ENCODE data around the gene DSCAML1. TPM values are rescaled to one million over a fixed set of nuclear protein-coding genes. Genes with fewer than 3 reads are reported as not detected.

DSCAML1 gene
- total RNA-seq, 2 donors from 2014 or later, result 0.21 to 0.41 TPM

DNA sequence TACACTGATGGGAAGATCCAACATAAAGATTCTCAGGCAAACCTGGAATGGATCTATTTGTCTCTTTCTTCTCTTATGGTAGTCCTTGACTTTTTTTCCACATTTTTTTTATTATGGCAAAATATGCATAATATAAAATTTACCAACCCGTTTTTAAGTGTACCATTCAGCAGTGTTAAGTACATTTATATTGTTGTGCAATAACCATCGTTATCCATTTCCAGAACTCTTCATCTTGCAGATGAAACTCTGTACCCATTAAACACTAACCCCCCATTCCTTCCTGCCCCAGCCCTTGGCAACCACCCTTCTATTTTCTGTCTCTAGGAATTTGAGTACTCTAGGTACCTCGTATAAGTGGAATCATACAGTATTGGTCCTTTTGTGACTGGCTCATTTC lies 99.7 kb downstream of the DSCAML1 start:
- TF ChIP-seq, protein P1, sequence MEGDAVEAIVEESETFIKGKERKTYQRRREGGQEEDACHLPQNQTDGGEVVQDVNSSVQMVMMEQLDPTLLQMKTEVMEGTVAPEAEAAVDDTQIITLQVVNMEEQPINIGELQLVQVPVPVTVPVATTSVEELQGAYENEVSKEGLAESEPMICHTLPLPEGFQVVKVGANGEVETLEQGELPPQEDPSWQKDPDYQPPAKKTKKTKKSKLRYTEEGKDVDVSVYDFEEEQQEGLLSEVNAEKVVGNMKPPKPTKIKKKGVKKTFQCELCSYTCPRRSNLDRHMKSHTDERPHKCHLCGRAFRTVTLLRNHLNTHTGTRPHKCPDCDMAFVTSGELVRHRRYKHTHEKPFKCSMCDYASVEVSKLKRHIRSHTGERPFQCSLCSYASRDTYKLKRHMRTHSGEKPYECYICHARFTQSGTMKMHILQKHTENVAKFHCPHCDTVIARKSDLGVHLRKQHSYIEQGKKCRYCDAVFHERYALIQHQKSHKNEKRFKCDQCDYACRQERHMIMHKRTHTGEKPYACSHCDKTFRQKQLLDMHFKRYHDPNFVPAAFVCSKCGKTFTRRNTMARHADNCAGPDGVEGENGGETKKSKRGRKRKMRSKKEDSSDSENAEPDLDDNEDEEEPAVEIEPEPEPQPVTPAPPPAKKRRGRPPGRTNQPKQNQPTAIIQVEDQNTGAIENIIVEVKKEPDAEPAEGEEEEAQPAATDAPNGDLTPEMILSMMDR (IDR thresholded peaks at IDR 0.05), result no peak
- H3K27me3 ChIP-seq (replicated peaks; ENCODE audit: insufficient read depth), result no peaks in the 10 kb centered on the region
- DNase-seq (ENCODE audit: low spot score) (no peak), ATAC-seq (ENCODE audit: insufficient number of reproducible peaks, low FRiP score, low read depth) (no peak)
- no peak overlapping the region for H3K4me3 ChIP-seq
- no peaks in the 10 kb centered on the region for H3K4me1 ChIP-seq (ENCODE audit: control insufficient read depth in 1 of 2, low read depth in 2 of 2)
- no peaks in the 10 kb centered on the region for H3K36me3 ChIP-seq
- H3K27ac ChIP-seq, result no peak overlapping the region
- H3K9me3 ChIP-seq, result no peaks in the 10 kb centered on the region

DNA sequence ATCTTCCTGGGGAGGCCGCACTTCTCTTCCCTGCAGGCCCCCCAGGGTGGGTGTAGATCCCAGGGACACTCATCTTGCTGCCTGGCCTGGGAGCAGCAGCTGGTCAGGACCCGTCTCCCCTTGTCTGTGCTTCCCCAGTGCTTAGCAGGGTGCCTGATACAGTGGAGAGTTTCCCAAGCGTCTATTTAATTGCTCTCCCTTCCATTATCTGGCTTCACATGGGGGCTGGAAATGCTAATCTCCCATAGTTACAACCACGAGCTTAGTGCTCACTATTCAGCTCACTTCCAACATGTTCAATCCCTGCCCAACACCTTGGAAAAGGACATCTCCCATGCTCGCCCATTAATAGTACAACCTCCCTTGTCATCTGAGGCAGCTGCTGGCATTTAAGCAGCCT lies 100.5 kb downstream of the DSCAML1 start:
- no peak for DNase-seq (ENCODE audit: low spot score)
- no peak overlapping the region for H3K4me3 ChIP-seq
- ATAC-seq (ENCODE audit: insufficient number of reproducible peaks, low FRiP score, low read depth), result no peak
- H3K4me1 ChIP-seq (ENCODE audit: control insufficient read depth in 1 of 2, low read depth in 2 of 2), result no peaks in the 10 kb centered on the region
- TF ChIP-seq, protein P1 (IDR thresholded peaks at IDR 0.05), result no peak
- H3K9me3 ChIP-seq, result no peaks in the 10 kb centered on the region
- no peak overlapping the region for H3K27ac ChIP-seq
- H3K36me3 ChIP-seq, result no peaks in the 10 kb centered on the region
- no peaks in the 10 kb centered on the region for H3K27me3 ChIP-seq (replicated peaks; ENCODE audit: insufficient read depth)

DNA sequence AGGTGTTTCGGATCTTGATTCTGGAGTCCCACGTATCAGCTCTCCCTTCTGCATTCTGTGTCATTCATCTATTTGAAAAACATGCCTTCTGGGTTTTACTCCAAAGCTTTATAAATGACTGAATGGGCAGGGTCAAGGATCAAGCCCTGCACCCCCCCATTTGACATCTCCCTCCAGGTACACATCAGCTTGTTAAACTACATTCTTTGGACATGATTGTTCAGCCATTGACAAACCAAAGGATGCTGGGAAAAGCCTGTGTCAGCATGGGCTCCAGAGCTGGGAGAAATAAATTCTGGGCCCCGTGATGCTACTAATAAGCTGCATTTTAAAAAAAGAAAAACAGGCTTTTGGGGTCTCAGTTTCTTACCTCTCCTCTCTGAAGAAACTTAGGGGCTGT lies 103.7 kb downstream of the DSCAML1 start:
- Histone ChIP-seq H3K36me3 (no peaks in the 10 kb centered on the region), H3K27ac (no peak overlapping the region), H3K4me1 (ENCODE audit: control insufficient read depth in 1 of 2, low read depth in 2 of 2) (no peaks in the 10 kb centered on the region), H3K27me3 (replicated peaks; ENCODE audit: insufficient read depth) (no peaks in the 10 kb centered on the region), H3K4me3 (no peak overlapping the region), H3K9me3 (no peaks in the 10 kb centered on the region)
- no peak for DNase-seq (ENCODE audit: low spot score)
- no peak for ATAC-seq (ENCODE audit: insufficient number of reproducible peaks, low FRiP score, low read depth)
- TF ChIP-seq, protein P1 (IDR thresholded peaks at IDR 0.05), result no peak

DNA sequence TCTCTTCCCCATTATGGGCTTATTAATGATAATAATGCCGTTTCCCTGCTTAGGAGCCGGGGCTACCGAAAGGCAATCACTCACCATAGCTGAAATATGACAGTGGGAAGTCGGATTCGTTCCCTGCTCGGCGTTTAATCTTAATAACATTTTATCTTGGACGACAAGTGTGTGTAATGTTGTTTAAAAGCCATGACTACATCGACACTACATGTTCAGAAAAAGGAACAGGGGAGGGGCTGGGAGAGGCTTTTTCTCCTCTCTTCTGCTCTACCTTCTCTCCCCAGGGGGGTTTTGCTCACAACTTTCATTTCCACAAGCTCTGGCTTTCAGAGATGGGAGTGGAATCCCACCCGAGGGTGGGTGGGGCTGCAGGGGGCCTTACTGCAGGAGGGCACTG lies 105.5 kb downstream of the DSCAML1 start:
- H3K27me3 ChIP-seq (replicated peaks; ENCODE audit: insufficient read depth), result no peaks in the 10 kb centered on the region
- DNase-seq (ENCODE audit: low spot score) (no peak), ATAC-seq (ENCODE audit: insufficient number of reproducible peaks, low FRiP score, low read depth) (no peak)
- H3K4me3 ChIP-seq, result no peak overlapping the region
- TF ChIP-seq, protein P1 (IDR thresholded peaks at IDR 0.05), result no peak
- no peaks in the 10 kb centered on the region for H3K36me3 ChIP-seq
- no peaks in the 10 kb centered on the region for H3K4me1 ChIP-seq (ENCODE audit: control insufficient read depth in 1 of 2, low read depth in 2 of 2)
- no peaks in the 10 kb centered on the region for H3K9me3 ChIP-seq
- H3K27ac ChIP-seq, result no peak overlapping the region

DNA sequence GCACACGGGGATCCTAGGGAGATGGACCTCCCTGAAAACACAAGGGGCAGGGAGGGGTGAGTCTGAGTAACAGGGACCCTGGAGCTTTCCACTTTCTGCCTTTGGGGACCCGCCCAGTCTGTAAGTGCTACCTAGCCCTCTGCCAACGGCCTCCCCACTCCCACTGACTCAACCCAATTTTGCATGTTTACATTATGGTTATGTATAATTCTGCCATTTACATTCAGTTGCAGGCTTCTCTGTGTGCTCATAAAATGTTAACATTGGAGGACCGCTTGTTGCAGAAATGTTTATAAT lies 105.8 kb downstream of the DSCAML1 start:
- no peaks in the 10 kb centered on the region for H3K4me1 ChIP-seq (ENCODE audit: control insufficient read depth in 1 of 2, low read depth in 2 of 2)
- no peaks in the 10 kb centered on the region for H3K27me3 ChIP-seq (replicated peaks; ENCODE audit: insufficient read depth)
- DNase-seq (ENCODE audit: low spot score) (no peak), ATAC-seq (ENCODE audit: insufficient number of reproducible peaks, low FRiP score, low read depth) (no peak)
- H3K4me3 ChIP-seq, result no peak overlapping the region
- H3K27ac ChIP-seq, result no peak overlapping the region
- TF ChIP-seq, protein P1 (IDR thresholded peaks at IDR 0.05), result no peak
- no peaks in the 10 kb centered on the region for H3K36me3 ChIP-seq
- no peaks in the 10 kb centered on the region for H3K9me3 ChIP-seq

Data from thoracic aorta (tissue), 2 donors.